Sigmoid colon (tissue), 7 donors: Measurements from ENCODE around the gene MMP28. TPM values are rescaled to one million over a fixed set of nuclear protein-coding genes. Genes with fewer than 3 reads are reported as not detected.
A peak's percentile ranks its signal among the peaks of the same experiment; 100 is the strongest.
"Not testable (repeated sequence)": the region's sequence is repeated elsewhere in the genome, so short reads cannot be mapped to it uniquely, and the experiment has no call there.

Experiments used
- DNase-seq: peaks from one replicate; pipeline ENCODE4 v3.0.0-alpha.2; 2019
- H3K27ac ChIP-seq, 4 donors: fragments of 200-600 bp; sonication (generic); one replicate each; pipeline ENCODE4 v1.5.1; 2016 to 2019; ENCODE audit warnings: mild to moderate bottlenecking in 1 of 4
- H3K27me3 ChIP-seq, 3 donors: fragments of 200-600 bp; sonication (generic); one replicate each; pipeline ENCODE4 v1.5.1; 2019; ENCODE audit warnings: mild to moderate bottlenecking in 1 of 3
- H3K36me3 ChIP-seq, 4 donors: fragments of 200-600 bp; sonication (generic); one replicate each; pipeline ENCODE4 v1.5.1; 2016 to 2019
- H3K4me1 ChIP-seq, 4 donors: fragments of 200-600 bp; sonication (generic); one replicate each; pipeline ENCODE4 v1.5.1; 2017 to 2019
- H3K4me3 ChIP-seq, 4 donors: fragments of 200-600 bp; sonication (generic); one replicate each; pipeline ENCODE4 v1.5.1; 2017 to 2019; ENCODE audit warnings: mild to moderate bottlenecking in 2 of 4, moderate library complexity in 1 of 4
- H3K9me3 ChIP-seq, 4 donors: fragments of 200-600 bp in 3 of 4; sonication (generic) in 3 of 4; one replicate each; pipeline versions ENCODE4 v1.5.1 to v1.6.1; 2013 to 2019
- EP300 ChIP-seq, 4 donors: sonication (generic); formaldehyde crosslinking; IDR thresholded peaks; one replicate each; pipeline ENCODE4 v1.6.1; 2017; ENCODE audit warnings: antibody characterized with exemption in 4 of 4
- POLR2A ChIP-seq, 2 donors: fragments of 450-650 bp; IDR thresholded peaks; one replicate each; pipeline ENCODE4 v1.6.1; 2016; ENCODE audit warnings: antibody characterized with exemption in 2 of 2, mild to moderate bottlenecking in 2 of 2, moderate library complexity in 2 of 2
- POLR2AphosphoS5 ChIP-seq, 4 donors: sonication (generic); formaldehyde crosslinking; IDR thresholded peaks; one replicate each; pipeline ENCODE4 v1.6.1; 2017; ENCODE audit warnings: antibody characterized with exemption in 4 of 4
- WGBS, 2 donors: extraction: QIAGEN DNeasy Blood & Tissue Kit; methylation state at CpG; one replicate each; pipeline ENCODE4 v1.1.7; 2013; 5-methylcytosine and 5-hydroxymethylcytosine counted together
- intact Hi-C: fragments of 100-400 bp; cut with DNase I; formaldehyde crosslinking; loops from one replicate; pipeline ENCODE4 v1.15.1; 2023
- polyA plus RNA-seq, 3 donors: library from polyadenylated mRNA; stranded (reverse); fragments of 200-250 nt; gene quantifications; one replicate each; pipeline ENCODE4 v1.2.3, GENCODE V29; 2013
- total RNA-seq, 4 donors: library from RNA; depleted of rRNA; stranded (reverse); fragments of >200 nt; gene quantifications; one replicate each; pipeline ENCODE4 v1.1.0, GENCODE V29; 2016
- TF ChIP-seq, protein P1 (sequence below), 4 experiments: fragments of 450-650 bp in 3 of 4; fragments of 200-600 bp in 1 of 4; IDR thresholded peaks; one replicate each; pipeline ENCODE4 v1.5.1; 2016 to 2019; ENCODE audit warnings: antibody characterized with exemption in 4 of 4, mild to moderate bottlenecking in 3 of 4, moderate library complexity in 2 of 4
- donor health status: healthy with polysubstance abuse.
- donor health status: Bipolar disorder and iron deficiency.
- donor health status: healthy.

MMP28 gene
- total and polyA plus RNA-seq, 7 donors, result 15.8 to 60.8 (median 30.3) TPM

DNA sequence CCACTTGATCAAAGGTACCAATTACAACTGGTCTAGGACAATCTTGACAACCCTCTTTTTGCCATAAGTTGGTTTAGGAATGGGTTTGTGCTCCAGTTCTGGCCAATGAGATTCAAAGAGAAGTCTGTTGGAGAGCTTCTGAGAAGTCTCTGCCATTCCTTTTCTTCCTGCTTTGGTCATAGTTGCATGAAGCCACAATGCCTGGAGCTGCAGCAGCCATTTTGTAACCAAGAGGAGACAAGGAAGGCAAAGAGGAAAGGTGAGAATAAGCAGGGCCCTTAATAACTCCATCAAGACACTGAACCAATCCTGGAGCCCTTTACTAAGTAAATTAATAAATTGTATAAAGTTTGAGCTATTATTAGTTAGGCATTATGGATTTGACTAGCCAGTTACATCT, 38.2 kb downstream of the MMP28 start:
- intact Hi-C loops, result no loop called here

DNA sequence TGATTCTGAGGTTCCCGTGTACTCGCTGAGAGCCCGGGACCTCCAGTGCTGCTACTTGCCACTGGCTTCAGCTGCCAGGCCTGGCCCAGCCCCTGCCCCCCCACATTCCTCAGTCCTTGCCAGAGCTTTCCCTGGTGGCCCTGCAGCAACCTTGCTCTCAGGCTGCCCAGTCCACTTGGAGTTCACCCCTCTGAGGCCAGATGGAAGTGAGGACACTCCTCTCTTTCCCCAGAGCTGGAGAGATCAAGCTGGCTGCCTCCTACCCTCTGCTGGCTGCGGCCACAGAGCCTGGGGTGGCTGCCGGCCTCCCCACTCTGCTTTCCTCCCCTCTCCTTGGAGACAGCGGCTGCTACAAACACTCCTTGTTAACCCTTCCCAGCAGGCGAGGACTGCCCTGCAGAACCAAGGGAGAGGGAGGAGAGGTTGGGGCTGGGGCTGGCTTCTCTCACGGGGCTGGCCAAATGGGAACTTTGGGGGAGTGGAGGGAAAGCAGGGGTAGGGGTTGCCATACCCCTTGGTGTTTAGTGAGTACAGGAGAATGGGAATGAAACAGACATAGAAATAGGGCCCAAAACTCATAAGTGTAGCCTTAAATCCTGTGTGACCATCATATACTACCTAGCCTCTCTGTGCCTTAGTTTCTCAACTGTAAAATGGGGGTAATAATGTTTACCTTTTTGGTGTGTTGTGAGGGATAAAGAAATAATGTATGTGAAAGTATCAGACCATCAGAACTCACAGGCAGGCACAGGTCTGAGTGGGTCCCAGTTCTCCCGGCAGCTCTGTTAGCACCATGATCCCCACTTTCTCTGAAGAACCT, 42.3 kb downstream of the MMP28 start, which contains the start of gene GAS2L2:
TSS of gene GAS2L2 (minus strand) at position 295 of the 820 bp plus-strand sequence. CDS start 389 bp downstream, outside the sequence.
- WGBS, 2 donors, result 54 to 56% methylated on average over 9 of the region's 9 CpGs
- Histone ChIP-seq H3K27me3 (peaks cover 20 to 48% (median 31%) of the 10 kb centered on the region in 3 donors), H3K9me3 (no peaks in the 10 kb centered on the region), H3K4me3 (no peak within 1 kb of the TSS), H3K27ac (peak within 1 kb of the TSS in 1 of 4 donors; percentile 14), H3K4me1 (peaks cover 0 to 20% (median 13%) of the 10 kb centered on the region in 4 donors), H3K36me3 (no peaks in the 10 kb centered on the region)
- intact Hi-C loops, result no loop called here
- no peak for TF ChIP-seq POLR2AphosphoS5 (IDR thresholded peaks at IDR 0.05)
- DNase-seq, result no peak

More for the DNA sequence above, 38.2 kb downstream of the MMP28 start:
- Histone ChIP-seq H3K4me3 (no peak overlapping the region), H3K27ac (no peak overlapping the region), H3K4me1 (peaks cover 0 to 11% (median 4%) of the 10 kb centered on the region in 4 donors), H3K9me3 (no peaks in the 10 kb centered on the region), H3K36me3 (no peaks in the 10 kb centered on the region), H3K27me3 (peaks cover 4 to 12% (median 8%) of the 10 kb centered on the region in 3 donors)
- no peak for DNase-seq
- TF ChIP-seq EP300 (IDR thresholded peaks at IDR 0.05), result no peak
- TF ChIP-seq, protein P1, sequence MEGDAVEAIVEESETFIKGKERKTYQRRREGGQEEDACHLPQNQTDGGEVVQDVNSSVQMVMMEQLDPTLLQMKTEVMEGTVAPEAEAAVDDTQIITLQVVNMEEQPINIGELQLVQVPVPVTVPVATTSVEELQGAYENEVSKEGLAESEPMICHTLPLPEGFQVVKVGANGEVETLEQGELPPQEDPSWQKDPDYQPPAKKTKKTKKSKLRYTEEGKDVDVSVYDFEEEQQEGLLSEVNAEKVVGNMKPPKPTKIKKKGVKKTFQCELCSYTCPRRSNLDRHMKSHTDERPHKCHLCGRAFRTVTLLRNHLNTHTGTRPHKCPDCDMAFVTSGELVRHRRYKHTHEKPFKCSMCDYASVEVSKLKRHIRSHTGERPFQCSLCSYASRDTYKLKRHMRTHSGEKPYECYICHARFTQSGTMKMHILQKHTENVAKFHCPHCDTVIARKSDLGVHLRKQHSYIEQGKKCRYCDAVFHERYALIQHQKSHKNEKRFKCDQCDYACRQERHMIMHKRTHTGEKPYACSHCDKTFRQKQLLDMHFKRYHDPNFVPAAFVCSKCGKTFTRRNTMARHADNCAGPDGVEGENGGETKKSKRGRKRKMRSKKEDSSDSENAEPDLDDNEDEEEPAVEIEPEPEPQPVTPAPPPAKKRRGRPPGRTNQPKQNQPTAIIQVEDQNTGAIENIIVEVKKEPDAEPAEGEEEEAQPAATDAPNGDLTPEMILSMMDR (IDR thresholded peaks at IDR 0.05), result no peak
- no peak for TF ChIP-seq POLR2AphosphoS5 (IDR thresholded peaks at IDR 0.05)
- no peak for TF ChIP-seq POLR2A (IDR thresholded peaks at IDR 0.05)

DNA sequence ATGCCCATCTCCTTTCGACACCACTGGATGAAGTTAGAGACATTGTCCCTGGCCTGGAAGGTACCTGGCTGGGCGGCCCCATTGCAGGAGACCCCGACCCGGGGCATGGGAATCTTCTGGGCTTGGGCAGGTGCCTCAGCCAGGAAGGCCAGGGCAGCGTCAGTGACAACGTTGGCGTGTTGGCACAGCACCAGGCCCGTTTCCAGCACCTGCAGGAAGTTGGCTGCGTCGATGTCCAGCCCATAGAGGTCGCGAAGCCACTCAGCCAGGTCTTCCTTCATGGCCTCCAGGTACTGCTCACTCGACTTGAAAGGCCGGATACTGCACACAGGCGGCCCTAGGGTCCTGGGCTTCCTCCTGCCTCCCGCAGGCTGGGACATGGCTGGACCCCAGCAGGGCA, 43.0 kb downstream of the MMP28 start:
- no peak overlapping the region for H3K4me3 ChIP-seq
- no peaks in the 10 kb centered on the region for H3K36me3 ChIP-seq
- peaks cover 0 to 20% (median 13%) of the 10 kb centered on the region in 4 donors for H3K4me1 ChIP-seq
- WGBS, 2 donors, result 22 to 44% methylated on average over 16 of the region's 16 CpGs
- peak overlapping the region in 1 of 4 donors; percentile 14 for H3K27ac ChIP-seq
- no peak for DNase-seq
- intact Hi-C loops, result no loop called here
- H3K27me3 ChIP-seq, result peaks cover 20 to 55% (median 37%) of the 10 kb centered on the region in 3 donors
- H3K9me3 ChIP-seq, result no peaks in the 10 kb centered on the region
- TF ChIP-seq EP300 (IDR thresholded peaks at IDR 0.05) (no peak), POLR2A (IDR thresholded peaks at IDR 0.05) (no peak), POLR2AphosphoS5 (IDR thresholded peaks at IDR 0.05) (no peak)
- TF ChIP-seq, protein P1 (IDR thresholded peaks at IDR 0.05), result no peak

DNA sequence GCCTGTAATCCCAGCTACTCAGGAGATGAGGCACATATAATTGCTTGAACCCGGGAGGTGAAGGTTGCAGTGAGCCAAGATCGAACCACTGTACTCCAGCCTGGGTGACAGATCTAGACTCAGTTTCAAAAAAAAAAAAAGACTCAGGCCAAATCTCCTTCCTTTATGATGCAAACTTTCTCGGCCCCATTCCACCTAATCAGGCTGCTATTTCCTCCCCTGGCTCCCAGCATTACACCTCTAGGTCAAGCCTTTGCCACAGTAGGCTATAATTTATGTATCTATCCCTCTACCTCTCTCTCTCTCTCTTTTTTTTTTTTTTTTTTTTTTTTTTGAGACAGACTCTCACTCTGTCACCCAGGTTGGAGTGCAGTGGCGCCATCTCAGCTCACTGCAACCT, 43.9 kb downstream of the MMP28 start:
- H3K9me3 ChIP-seq, H3K36me3 ChIP-seq, H3K4me3 ChIP-seq, H3K27ac ChIP-seq, intact Hi-C loops, DNase-seq: not testable (repeated sequence)
- H3K4me1 ChIP-seq, result peaks cover 0 to 20% (median 13%) of the 10 kb centered on the region in 4 donors
- H3K27me3 ChIP-seq, result peaks cover 20 to 57% (median 37%) of the 10 kb centered on the region in 3 donors
- WGBS, 2 donors, result 86 to 91% methylated on average over 4 of the region's 4 CpGs

- H3K27me3 ChIP-seq, result peaks cover 20 to 57% (median 37%) of the 10 kb centered on the region in 3 donors
- TF ChIP-seq, protein P1 (IDR thresholded peaks at IDR 0.05), result no peak
- TF ChIP-seq POLR2A (IDR thresholded peaks at IDR 0.05) (no peak), POLR2AphosphoS5 (IDR thresholded peaks at IDR 0.05) (no peak), EP300 (IDR thresholded peaks at IDR 0.05) (no peak)
- no peaks in the 10 kb centered on the region for H3K9me3 ChIP-seq
- no peak overlapping the region for H3K4me3 ChIP-seq
- H3K27ac ChIP-seq, result no peak overlapping the region
- no peak for DNase-seq
- intact Hi-C loops, result no loop called here
- H3K4me1 ChIP-seq, result peaks cover 0 to 20% (median 13%) of the 10 kb centered on the region in 4 donors
- 71 to 76% methylated on average over 10 of the region's 10 CpGs for WGBS, 2 donors
- H3K36me3 ChIP-seq, result no peaks in the 10 kb centered on the region
Observed at GRCh38 chr17:35750526-35751395, 44.7 kb downstream of the MMP28 start.
